Chondrocyte (in vitro differentiated cells): ENCODE results near the gene RGS3. TPM values are rescaled to one million over a fixed set of nuclear protein-coding genes. Genes with fewer than 3 reads are reported as not detected.
A peak's percentile ranks its signal among the peaks of the same experiment; 100 is the strongest.

Source experiments
- DNase-seq: peaks from one replicate; pipeline ENCODE4 v3.0.0; 2021; ENCODE audit warnings: mixed read lengths, low spot score
- H3K27ac Mint-ChIP-seq: one replicate; pipeline ENCODE4 v1.8.0; 2021; ENCODE audit warnings: mild to moderate bottlenecking, moderate library complexity, mixed read lengths; ENCODE audit not compliant: unreplicated experiment
- H3K27me3 Mint-ChIP-seq: 2 replicates; pipeline ENCODE4 v1.8.0; 2021; ENCODE audit warnings: low read depth, mixed read lengths
- H3K36me3 Mint-ChIP-seq: 2 replicates; pipeline ENCODE4 v1.8.0; 2021; ENCODE audit warnings: low read depth, mixed read lengths
- H3K4me1 Mint-ChIP-seq: 2 replicates; pipeline ENCODE4 v1.8.0; 2021; ENCODE audit warnings: low read depth, mild to moderate bottlenecking, mixed read lengths
- H3K4me3 Mint-ChIP-seq: one replicate; pipeline ENCODE4 v1.8.0; 2021; ENCODE audit warnings: mild to moderate bottlenecking, moderate library complexity, mixed read lengths; ENCODE audit not compliant: unreplicated experiment
- H3K9me3 Mint-ChIP-seq: 2 replicates; pipeline ENCODE4 v1.8.0; 2021; ENCODE audit warnings: low read depth, mixed read lengths
- total RNA-seq: library from RNA; stranded (reverse); gene quantifications from 3 replicates; pipeline ENCODE4 v1.2.1, GENCODE V29; 2021
- TF ChIP-seq, protein P1 (sequence below): fragments of 200-600 bp; sonication (generic); IDR thresholded peaks from 2 replicates; pipeline ENCODE4 v1.5.0; 2021; ENCODE audit warnings: antibody characterized with exemption, mild to moderate bottlenecking, moderate library complexity

RGS3 gene
- total RNA-seq, 1 donor from 2014 or later = 55.2 TPM

DNA sequence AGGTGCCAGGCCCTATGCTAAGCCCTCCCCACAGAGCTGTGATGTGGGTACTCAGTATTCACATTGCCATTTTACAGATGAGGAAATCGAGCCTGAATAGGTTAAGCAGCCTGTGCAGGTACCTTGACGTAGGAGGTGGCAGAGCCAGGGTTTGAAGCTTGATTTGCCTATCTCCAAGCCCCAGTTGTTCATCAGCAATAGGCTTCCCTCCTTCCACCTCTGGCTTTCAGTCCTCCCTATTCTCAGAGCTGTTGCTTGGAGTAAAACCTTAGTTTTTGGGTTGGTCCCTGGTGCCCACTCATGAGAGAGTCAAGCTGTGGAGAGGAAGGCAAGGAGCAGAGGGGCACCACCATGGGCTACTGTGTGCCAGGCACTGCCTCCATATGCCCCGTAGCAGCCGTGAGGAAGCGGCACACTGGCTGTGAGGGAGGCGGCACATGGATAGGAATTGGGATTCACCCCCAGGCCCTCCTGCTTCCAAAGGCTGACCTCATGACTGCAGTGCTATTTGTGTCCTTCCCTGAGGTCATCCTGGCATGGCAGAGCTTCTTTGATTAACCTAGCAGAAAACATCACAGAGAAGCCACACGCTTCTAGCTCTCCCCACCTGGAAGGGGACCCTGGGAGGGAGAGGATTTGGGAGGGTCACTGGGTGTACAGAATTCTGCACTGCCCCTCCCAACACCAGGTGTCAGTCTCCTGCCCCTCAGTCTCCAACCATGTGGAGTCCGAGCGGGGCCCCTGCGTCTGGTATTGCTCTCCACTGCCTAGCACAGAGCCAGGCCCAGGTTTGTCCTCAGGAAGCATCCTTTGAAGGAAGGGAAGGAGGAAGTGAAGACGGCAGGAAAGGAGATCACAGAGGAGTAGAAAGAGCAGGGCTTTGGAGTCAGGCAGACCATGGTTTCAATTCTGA, 109.8 kb downstream of the RGS3 start:
- peak; percentile 60 for DNase-seq
- no peak overlapping the region for H3K4me3 Mint-ChIP-seq
- H3K9me3 Mint-ChIP-seq = no peaks in the 10 kb centered on the region
- TF ChIP-seq, protein P1, sequence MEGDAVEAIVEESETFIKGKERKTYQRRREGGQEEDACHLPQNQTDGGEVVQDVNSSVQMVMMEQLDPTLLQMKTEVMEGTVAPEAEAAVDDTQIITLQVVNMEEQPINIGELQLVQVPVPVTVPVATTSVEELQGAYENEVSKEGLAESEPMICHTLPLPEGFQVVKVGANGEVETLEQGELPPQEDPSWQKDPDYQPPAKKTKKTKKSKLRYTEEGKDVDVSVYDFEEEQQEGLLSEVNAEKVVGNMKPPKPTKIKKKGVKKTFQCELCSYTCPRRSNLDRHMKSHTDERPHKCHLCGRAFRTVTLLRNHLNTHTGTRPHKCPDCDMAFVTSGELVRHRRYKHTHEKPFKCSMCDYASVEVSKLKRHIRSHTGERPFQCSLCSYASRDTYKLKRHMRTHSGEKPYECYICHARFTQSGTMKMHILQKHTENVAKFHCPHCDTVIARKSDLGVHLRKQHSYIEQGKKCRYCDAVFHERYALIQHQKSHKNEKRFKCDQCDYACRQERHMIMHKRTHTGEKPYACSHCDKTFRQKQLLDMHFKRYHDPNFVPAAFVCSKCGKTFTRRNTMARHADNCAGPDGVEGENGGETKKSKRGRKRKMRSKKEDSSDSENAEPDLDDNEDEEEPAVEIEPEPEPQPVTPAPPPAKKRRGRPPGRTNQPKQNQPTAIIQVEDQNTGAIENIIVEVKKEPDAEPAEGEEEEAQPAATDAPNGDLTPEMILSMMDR = no peak
- peaks cover 45% of the 10 kb centered on the region for H3K4me1 Mint-ChIP-seq
- no peak overlapping the region for H3K27ac Mint-ChIP-seq
- H3K36me3 Mint-ChIP-seq = peaks cover 3% of the 10 kb centered on the region
- no peaks in the 10 kb centered on the region for H3K27me3 Mint-ChIP-seq

DNA sequence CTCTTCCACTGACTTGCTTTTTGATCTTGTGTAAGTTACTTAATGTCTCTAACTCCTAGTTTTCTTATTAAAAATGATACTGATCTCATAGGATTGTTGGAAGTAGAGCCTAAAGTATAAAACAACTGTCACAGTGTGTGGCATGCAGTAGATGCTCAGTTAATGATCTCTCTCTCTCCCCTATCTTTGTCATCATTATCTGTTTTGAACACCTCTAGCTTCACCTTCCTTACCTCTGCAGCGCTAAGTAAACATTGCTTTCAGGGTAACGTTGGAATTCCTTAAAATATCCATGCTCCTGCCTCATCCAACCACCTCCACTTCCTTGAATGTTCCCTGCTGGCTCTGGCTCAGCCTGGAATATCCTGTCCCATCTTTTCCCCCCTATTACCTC, 110.4 kb downstream of the RGS3 start:
- H3K36me3 Mint-ChIP-seq = peaks cover 3% of the 10 kb centered on the region
- no peak overlapping the region for H3K4me3 Mint-ChIP-seq
- H3K9me3 Mint-ChIP-seq = no peaks in the 10 kb centered on the region
- TF ChIP-seq, protein P1 = no peak
- no peak overlapping the region for H3K27ac Mint-ChIP-seq
- H3K4me1 Mint-ChIP-seq = peaks cover 45% of the 10 kb centered on the region
- no peaks in the 10 kb centered on the region for H3K27me3 Mint-ChIP-seq
- DNase-seq = no peak

DNA sequence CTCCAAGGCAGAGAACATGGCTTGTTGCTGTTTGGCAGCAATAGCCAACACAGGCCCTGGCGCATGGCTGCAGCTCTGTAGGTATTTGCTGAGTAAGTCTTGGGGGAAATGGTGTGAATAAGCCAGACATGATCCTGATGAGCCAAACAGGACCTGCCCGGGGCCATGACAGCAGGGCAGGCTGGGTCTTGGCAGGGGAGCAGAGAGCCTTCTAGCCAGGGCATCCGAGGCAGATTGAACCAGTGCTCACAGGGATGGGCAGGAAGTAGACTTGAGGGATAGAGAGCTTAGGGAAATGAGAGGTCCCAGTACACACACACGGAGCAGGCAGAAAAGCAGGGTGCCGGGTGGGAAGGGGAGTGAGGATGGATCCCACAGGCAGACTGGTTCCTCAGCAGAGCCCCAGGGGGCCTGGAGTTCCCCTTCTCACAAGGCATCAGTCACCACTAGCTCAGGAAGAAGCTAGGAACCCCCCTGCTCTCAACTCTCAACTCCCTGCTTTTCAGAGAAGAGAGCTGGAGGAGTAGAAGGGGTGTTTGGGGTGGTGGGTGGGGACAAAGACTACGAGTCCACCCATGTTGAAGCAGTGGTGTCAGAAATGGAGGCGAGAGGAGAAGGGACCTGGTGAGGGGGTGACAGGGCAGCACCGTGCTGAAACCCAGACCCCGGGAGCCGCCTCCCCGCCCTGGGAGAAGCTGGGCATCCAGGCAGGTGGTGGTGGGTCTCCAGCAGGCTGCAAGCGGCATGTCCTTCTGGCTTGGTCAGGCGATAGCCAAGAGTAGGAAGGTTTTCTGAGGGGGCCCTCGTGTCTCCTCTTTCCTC, 111.1 kb downstream of the RGS3 start:
- Mint-ChIP-seq H3K27me3 (no peaks in the 10 kb centered on the region), H3K36me3 (peaks cover 3% of the 10 kb centered on the region), H3K4me3 (no peak overlapping the region), H3K4me1 (peaks cover 48% of the 10 kb centered on the region), H3K27ac (no peak overlapping the region), H3K9me3 (no peaks in the 10 kb centered on the region)
- DNase-seq = peak; percentile 55
- TF ChIP-seq, protein P1 = no peak

DNA sequence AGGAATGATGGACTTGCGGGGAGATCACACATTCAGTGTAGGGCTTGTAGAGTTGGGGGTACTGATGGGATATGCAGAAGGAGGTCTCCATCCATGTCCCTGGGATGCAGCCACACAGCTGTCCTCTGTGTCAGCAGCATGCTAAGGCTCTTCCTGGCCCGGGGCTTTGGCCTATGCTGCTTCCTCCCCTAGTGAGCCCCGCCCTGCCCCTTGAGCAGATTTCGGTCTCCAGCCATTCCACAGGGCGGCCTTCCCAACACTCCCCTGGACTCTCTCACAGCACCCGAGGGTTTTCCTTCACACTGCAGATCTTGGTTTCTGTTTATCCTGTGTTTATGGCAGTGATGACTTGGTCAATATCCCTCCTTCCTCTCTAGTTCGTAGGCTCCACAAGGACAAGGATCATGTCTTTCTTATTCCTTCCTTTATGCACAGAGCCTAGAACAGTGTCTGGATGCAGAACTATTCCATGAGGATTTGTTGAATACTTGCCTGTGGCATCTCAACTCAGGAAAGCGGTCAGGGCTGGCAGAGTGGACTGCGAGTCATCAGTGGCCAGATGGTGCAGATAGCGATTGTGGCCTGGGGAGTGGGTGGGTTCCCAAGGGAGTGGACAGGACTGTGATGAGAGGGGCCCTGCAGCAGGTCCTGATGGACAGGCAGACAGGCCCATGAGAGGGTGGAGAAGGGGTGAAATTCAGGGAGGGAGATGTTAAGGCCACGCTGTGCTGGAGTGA, 114.2 kb downstream of the RGS3 start:
- Mint-ChIP-seq H3K36me3 (no peaks in the 10 kb centered on the region), H3K9me3 (no peaks in the 10 kb centered on the region), H3K27ac (peak overlapping the region; percentile 98), H3K4me3 (no peak overlapping the region), H3K4me1 (peaks cover 64% of the 10 kb centered on the region), H3K27me3 (no peaks in the 10 kb centered on the region)
- TF ChIP-seq, protein P1 = no peak
- DNase-seq = peak; percentile 61
